ENCODE results near the gene LILRA6.
"Not testable (repeated sequence)": the region's sequence is repeated elsewhere in the genome, so short reads cannot be mapped to it uniquely, and the experiment has no call there.

- not testable (repeated sequence) for TF ChIP-seq TAF1 (IDR thresholded peaks at IDR 0.05; ENCODE audit: low read depth, low read length); POLR2A (IDR thresholded peaks at IDR 0.05; ENCODE audit: control extremely low read depth in 1 of 2, low read depth in 2 of 2, low read length in 2 of 2); YY1 (IDR thresholded peaks at IDR 0.05; ENCODE audit: low read depth, low read length)
- TF ChIP-seq, protein P1, sequence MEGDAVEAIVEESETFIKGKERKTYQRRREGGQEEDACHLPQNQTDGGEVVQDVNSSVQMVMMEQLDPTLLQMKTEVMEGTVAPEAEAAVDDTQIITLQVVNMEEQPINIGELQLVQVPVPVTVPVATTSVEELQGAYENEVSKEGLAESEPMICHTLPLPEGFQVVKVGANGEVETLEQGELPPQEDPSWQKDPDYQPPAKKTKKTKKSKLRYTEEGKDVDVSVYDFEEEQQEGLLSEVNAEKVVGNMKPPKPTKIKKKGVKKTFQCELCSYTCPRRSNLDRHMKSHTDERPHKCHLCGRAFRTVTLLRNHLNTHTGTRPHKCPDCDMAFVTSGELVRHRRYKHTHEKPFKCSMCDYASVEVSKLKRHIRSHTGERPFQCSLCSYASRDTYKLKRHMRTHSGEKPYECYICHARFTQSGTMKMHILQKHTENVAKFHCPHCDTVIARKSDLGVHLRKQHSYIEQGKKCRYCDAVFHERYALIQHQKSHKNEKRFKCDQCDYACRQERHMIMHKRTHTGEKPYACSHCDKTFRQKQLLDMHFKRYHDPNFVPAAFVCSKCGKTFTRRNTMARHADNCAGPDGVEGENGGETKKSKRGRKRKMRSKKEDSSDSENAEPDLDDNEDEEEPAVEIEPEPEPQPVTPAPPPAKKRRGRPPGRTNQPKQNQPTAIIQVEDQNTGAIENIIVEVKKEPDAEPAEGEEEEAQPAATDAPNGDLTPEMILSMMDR (IDR thresholded peaks at IDR 0.05; ENCODE audit: control extremely low read depth in 1 of 3, insufficient read depth in 1 of 3, low read depth in 1 of 3, low read length in 3 of 3) = not testable (repeated sequence)
Measured at GRCh38 chr19:54286283-54286682, 43.7 kb upstream of the LILRA6 start.
